Loucy (cell line): Measurements from ENCODE around the gene AKAP13.

Source experiments
- CTCF ChIP-seq: fragments of 200-600 bp; sonication (generic); conservative IDR thresholded peaks from 2 replicates; pipeline ENCODE4 v1.5.1; 2014; ENCODE audit warnings: mild to moderate bottlenecking, antibody characterized with exemption, low read length
- EZH2phosphoT487 ChIP-seq: fragments of 200-600 bp; IDR thresholded peaks from 2 replicates; pipeline ENCODE4 v1.6.1; 2018; ENCODE audit warnings: antibody characterized with exemption, mild to moderate bottlenecking, moderate library complexity, borderline replicate concordance

GRCh38 chr15:85583442-85583841 lies 203.0 kb downstream of the AKAP13 start:
- TF ChIP-seq CTCF (no peak), EZH2phosphoT487 (no peak)
